Osteocyte (in vitro differentiated cells): ENCODE measurements around the gene STRN. TPM values are rescaled to one million over a fixed set of nuclear protein-coding genes. Genes with fewer than 3 reads are reported as not detected.

Source experiments
- DNase-seq: peaks from one replicate; pipeline ENCODE4 v3.0.0; 2021; ENCODE audit warnings: mixed read lengths; ENCODE audit not compliant: unreplicated experiment; ENCODE audit errors: extremely low spot score
- H3K27ac Mint-ChIP-seq: one replicate; pipeline ENCODE4 v1.8.0; 2021; ENCODE audit warnings: mild to moderate bottlenecking, mixed read lengths; ENCODE audit not compliant: unreplicated experiment
- H3K27me3 Mint-ChIP-seq: one replicate; pipeline ENCODE4 v1.8.0; 2021; ENCODE audit warnings: mixed read lengths; ENCODE audit not compliant: unreplicated experiment
- H3K36me3 Mint-ChIP-seq: one replicate; pipeline ENCODE4 v1.8.0; 2021; ENCODE audit warnings: mixed read lengths; ENCODE audit not compliant: unreplicated experiment
- H3K4me1 Mint-ChIP-seq: one replicate; pipeline ENCODE4 v1.8.0; 2021; ENCODE audit warnings: mixed read lengths; ENCODE audit not compliant: unreplicated experiment
- H3K4me3 Mint-ChIP-seq: one replicate; pipeline ENCODE4 v1.8.0; 2021; ENCODE audit warnings: mild to moderate bottlenecking, moderate library complexity, mixed read lengths; ENCODE audit not compliant: unreplicated experiment
- H3K9me3 Mint-ChIP-seq: one replicate; pipeline ENCODE4 v1.8.0; 2021; ENCODE audit warnings: mixed read lengths; ENCODE audit not compliant: unreplicated experiment
- long read RNA-seq: library from polyadenylated mRNA; unstranded; transcript quantifications from one replicate; pipeline ENCODE4 v2.0.0, GENCODE V29; 2021
- total RNA-seq: library from RNA; stranded (reverse); gene quantifications from 2 replicates; pipeline ENCODE4 v1.2.1, GENCODE V29; 2021
- TF ChIP-seq, protein P1 (sequence below): fragments of 200-600 bp; sonication (generic); IDR thresholded peaks from 2 replicates; pipeline ENCODE4 v1.5.0; 2021; ENCODE audit warnings: antibody characterized with exemption, mild to moderate bottlenecking, moderate library complexity

STRN gene, protein sequence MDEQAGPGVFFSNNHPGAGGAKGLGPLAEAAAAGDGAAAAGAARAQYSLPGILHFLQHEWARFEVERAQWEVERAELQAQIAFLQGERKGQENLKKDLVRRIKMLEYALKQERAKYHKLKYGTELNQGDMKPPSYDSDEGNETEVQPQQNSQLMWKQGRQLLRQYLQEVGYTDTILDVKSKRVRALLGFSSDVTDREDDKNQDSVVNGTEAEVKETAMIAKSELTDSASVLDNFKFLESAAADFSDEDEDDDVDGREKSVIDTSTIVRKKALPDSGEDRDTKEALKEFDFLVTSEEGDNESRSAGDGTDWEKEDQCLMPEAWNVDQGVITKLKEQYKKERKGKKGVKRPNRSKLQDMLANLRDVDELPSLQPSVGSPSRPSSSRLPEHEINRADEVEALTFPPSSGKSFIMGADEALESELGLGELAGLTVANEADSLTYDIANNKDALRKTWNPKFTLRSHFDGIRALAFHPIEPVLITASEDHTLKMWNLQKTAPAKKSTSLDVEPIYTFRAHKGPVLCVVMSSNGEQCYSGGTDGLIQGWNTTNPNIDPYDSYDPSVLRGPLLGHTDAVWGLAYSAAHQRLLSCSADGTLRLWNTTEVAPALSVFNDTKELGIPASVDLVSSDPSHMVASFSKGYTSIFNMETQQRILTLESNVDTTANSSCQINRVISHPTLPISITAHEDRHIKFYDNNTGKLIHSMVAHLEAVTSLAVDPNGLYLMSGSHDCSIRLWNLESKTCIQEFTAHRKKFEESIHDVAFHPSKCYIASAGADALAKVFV
- 27.0 and 27.2 TPM in 2 replicates for total RNA-seq
- long read RNA-seq, full-length matches to known transcripts: 1 of 8 reads
- long read RNA-seq, partial matches to known transcripts: 5 of 8 reads
- long read RNA-seq, other reads (novel, unspliced or antisense): 2 of 8 reads

DNA sequence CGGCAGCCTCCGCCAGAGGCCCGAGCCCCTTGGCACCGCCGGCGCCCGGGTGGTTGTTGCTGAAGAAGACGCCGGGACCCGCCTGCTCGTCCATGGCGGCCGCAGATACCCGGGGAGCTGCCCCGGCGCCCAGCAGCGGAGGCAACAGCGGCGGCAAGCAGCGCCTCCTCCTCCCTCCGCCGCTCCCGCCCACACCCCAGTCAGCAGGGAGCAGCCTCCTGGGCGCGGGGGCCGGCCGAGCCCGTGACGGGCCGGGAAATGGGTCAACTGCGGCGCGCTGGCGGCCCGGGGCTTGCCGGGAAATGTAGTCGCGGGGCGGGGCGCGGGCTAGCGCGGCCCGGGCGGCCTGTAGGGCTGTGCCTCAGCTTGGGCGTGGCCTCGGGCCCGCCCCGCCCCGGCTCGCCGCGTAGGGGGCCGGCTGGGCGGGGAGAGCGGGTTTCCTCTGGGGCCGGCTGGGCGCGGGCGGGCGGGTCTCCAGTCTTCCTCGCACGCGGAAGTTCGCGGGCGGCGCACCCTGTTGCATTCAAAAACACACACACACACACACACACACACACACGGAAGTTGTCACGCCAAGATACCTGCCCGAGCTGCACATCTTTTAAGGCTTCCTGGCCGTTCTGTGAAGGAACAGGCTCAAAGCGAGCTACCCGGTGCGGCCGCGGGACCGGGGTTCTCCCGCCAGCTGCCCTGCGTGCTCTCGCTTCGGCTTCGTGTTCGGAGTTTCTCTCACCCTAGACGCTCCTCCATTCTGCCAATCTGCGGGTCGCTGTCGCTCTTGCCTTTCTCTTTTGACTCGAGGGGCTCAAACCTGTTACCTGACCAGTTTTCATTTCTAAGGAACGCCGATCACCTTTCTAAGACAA is at the start of gene STRN:
TSS of gene STRN (minus strand) at position 167 of the 866 bp plus-strand sequence. CDS start at position 94, 73 bp downstream.
- Mint-ChIP-seq H3K9me3 (no peaks in the 10 kb centered on the region), H3K4me3 (peak within 1 kb of the TSS; percentile 91), H3K27ac (peak within 1 kb of the TSS; percentile 92), H3K36me3 (no peaks in the 10 kb centered on the region), H3K27me3 (no peaks in the 10 kb centered on the region), H3K4me1 (peaks cover 34% of the 10 kb centered on the region)
- peak; percentile 99 for DNase-seq
- TF ChIP-seq, protein P1, sequence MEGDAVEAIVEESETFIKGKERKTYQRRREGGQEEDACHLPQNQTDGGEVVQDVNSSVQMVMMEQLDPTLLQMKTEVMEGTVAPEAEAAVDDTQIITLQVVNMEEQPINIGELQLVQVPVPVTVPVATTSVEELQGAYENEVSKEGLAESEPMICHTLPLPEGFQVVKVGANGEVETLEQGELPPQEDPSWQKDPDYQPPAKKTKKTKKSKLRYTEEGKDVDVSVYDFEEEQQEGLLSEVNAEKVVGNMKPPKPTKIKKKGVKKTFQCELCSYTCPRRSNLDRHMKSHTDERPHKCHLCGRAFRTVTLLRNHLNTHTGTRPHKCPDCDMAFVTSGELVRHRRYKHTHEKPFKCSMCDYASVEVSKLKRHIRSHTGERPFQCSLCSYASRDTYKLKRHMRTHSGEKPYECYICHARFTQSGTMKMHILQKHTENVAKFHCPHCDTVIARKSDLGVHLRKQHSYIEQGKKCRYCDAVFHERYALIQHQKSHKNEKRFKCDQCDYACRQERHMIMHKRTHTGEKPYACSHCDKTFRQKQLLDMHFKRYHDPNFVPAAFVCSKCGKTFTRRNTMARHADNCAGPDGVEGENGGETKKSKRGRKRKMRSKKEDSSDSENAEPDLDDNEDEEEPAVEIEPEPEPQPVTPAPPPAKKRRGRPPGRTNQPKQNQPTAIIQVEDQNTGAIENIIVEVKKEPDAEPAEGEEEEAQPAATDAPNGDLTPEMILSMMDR: no peak

DNA sequence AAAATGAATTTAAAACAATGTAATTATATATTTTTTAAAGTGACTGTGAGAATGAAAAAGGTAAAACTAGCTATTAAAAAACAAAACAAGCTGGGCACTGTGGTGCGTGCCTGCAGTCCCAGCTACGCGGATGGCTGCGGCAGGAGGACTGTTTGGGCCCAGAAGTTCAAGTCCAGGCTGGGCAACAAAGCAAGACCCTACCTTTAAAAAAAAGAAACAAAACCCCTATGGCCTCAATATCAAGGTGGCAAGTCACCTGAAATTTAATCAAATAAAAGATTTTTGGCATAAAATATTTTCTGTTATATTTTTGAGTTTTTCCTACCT is 46.9 kb upstream of the STRN start:
- TF ChIP-seq, protein P1: no peak
- no peaks in the 10 kb centered on the region for H3K27me3 Mint-ChIP-seq

DNA sequence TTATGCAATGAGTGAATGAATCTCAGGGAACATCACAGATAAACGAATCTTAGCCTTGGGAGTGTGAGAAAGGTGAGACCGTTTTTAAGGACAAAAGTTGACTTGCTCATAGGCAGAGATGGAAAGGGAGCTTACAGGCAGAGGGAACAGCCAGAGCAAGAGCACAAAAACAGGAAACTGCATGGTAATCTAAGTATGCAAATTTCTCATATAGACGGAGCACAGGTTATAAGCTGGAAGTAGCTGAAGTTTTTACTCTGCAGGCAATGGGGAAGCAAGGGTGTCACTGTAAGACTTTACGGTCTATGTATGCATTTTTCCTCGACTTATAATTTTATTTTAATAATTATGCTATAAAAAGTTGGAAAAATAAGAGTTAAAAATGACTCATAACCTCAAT is 44.8 kb upstream of the STRN start:
- no peak for DNase-seq
- Mint-ChIP-seq H3K36me3 (peaks cover 34% of the 10 kb centered on the region), H3K27me3 (no peaks in the 10 kb centered on the region), H3K4me1 (no peaks in the 10 kb centered on the region), H3K4me3 (no peak overlapping the region), H3K9me3 (no peaks in the 10 kb centered on the region), H3K27ac (no peak overlapping the region)
- TF ChIP-seq, protein P1: no peak

More for the DNA sequence above, 46.9 kb upstream of the STRN start:
- no peak overlapping the region for H3K4me3 Mint-ChIP-seq
- peaks cover 39% of the 10 kb centered on the region for H3K36me3 Mint-ChIP-seq
- no peak for DNase-seq
- no peaks in the 10 kb centered on the region for H3K4me1 Mint-ChIP-seq
- no peaks in the 10 kb centered on the region for H3K9me3 Mint-ChIP-seq
- no peak overlapping the region for H3K27ac Mint-ChIP-seq

DNA sequence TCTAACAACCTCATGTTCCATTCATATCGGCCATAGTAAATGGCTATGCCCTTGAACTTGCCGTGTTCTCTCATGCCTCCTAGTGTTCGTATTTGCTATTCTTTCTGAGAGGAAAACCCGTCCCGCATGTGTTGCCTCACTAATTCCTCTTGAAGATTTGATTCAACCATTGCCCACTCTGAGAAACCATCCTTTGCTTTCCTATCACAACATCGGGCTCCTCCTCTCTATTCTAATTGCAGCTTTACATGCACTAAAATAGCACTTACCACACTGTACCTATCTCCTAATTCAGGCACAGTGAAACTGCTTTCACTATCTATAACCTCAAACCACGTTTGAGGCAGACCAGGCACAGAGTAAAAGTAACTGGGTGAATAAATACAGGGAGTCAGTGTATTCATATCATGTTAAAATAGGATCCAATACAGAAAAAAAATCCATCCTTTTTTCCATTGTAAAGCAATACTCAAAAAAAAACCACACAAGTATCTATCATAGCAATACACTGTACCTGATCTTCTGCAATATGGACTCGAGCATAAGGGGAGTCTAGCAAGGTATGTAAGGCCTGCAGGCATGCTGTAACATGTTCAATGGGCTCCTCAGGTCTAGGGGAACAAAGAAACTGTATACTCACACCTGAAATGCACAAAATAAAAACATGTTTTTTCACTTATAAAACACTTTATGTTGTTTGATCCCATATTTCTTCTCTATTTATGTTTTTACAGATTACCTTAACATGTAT is 39.0 kb upstream of the STRN start:
- peaks cover 38% of the 10 kb centered on the region for H3K36me3 Mint-ChIP-seq
- no peaks in the 10 kb centered on the region for H3K4me1 Mint-ChIP-seq
- H3K9me3 Mint-ChIP-seq: no peaks in the 10 kb centered on the region
- no peak overlapping the region for H3K4me3 Mint-ChIP-seq
- TF ChIP-seq, protein P1: peak; percentile 53
- H3K27me3 Mint-ChIP-seq: no peaks in the 10 kb centered on the region
- H3K27ac Mint-ChIP-seq: no peak overlapping the region
- DNase-seq: no peak
